Mucosa of descending colon (tissue), 3 donors: ENCODE data around the gene LTO1. TPM values are rescaled to one million over a fixed set of nuclear protein-coding genes. Genes with fewer than 3 reads are reported as not detected.

Experiments used
- ATAC-seq: fragments of 200-7000 bp; cut with Tn5 transposase; one replicate; pipeline ENCODE4 v1.9.1; 2020; ENCODE audit warnings: mild to moderate bottlenecking, moderate library complexity
- DNase-seq, 3 donors: peaks; one replicate each; pipeline ENCODE4 v3.0.0-alpha.2; 2020
- H3K36me3 ChIP-seq: fragments of 200-600 bp; one replicate; pipeline ENCODE4 v1.8.0; 2021; ENCODE audit warnings: low read depth, mild to moderate bottlenecking
- H3K4me1 ChIP-seq: fragments of 200-600 bp; one replicate; pipeline ENCODE4 v1.8.0; 2021; ENCODE audit warnings: low read depth, mild to moderate bottlenecking
- H3K4me3 ChIP-seq: fragments of 200-600 bp; one replicate; pipeline ENCODE4 v1.8.0; 2021; ENCODE audit warnings: mild to moderate bottlenecking
- H3K9me3 ChIP-seq: fragments of 200-600 bp; one replicate; pipeline ENCODE4 v1.8.0; 2021; ENCODE audit warnings: mild to moderate bottlenecking
- intact Hi-C, 2 donors: fragments of 100-400 bp; cut with DNase I in 1 of 2; cut with micrococcal nuclease in 1 of 2; formaldehyde crosslinking; loops; one replicate each; pipeline versions ENCODE4 v1.11.0 to v1.11.1; 2022; cut with DNase I, micrococcal nuclease
- long read RNA-seq, 2 donors: library from polyadenylated mRNA; unstranded; transcript quantifications; one replicate each; pipeline ENCODE4 v2.0.0, GENCODE V29; 2019 to 2021
- total RNA-seq, 3 donors: library from RNA; stranded (reverse); fragmentation: NEBNext Ultra II Directional in 2 of 3; extraction: Animal tissue kit (Norgen Biotek cat#: 25700) in 2 of 3; gene quantifications; one replicate each; pipeline versions ENCODE4 v1.2.1 to v1.2.4, GENCODE V29; 2021 to 2023
- TF ChIP-seq, protein P1 (sequence below): fragments of 200-600 bp; IDR thresholded peaks from one replicate; pipeline ENCODE4 v1.8.0; 2022; ENCODE audit warnings: antibody characterized with exemption, mild to moderate bottlenecking
- donor health status: DM: no; HTN: no; CAD: no; lungs with moderate emphysema.
- donor health status: DM: no; HTN: no; CAD: no.
- donor health status: DM: no; HTN: yes; CAD: no.

LTO1 gene, protein sequence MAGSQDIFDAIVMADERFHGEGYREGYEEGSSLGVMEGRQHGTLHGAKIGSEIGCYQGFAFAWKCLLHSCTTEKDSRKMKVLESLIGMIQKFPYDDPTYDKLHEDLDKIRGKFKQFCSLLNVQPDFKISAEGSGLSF
- total RNA-seq = 10 to 100 TPM; 21.8 to 30.5 (median 22.4) TPM
- long read RNA-seq, donor 1, partial matches to known transcripts = 1 of 16 reads
- long read RNA-seq, donor 1, other reads (novel, unspliced or antisense) = 8 of 16 reads
- long read RNA-seq, donor 2, partial matches to known transcripts = 0 of 18 reads
- long read RNA-seq, donor 2, other reads (novel, unspliced or antisense) = 13 of 18 reads

DNA sequence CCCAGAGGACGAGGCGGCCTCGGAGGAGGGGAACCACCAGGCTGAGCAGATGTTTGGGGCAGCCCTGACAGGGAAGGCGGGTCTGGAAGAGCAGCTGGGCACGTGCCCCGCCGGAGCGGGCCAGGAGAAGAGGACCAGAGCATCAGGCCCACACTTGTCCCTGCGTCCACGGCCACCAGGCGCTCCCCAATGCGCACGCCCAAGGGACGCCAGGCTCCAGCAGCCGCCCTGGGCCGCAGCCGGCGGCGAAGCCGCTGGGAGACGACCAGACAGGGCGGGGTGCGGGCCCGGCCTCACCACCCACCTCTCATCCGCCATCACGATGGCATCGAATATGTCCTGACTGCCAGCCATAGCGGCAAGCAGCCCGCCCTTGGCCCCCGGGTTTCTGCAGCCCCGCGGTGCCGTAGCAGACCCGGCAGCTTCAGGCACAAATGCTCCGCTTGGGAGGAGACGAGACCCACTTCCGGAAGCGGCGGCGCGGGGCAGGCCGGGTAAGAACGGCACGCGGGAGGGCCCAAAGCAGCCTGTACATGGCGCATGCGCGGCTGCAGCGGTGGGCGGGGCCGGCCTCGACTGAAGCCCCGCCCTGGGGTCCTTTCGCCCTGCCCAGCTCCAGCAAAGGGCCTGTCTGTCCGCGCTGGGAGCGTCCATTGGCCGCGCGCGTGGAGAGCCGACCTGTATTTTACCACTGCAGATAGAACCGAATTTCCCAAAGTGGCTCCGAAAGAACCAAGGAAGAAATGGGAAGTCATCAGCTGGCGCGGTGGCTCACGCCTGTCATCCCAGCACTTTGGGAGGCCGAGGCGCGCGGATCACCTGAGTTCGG, at the start of gene LTO1:
TSS of gene LTO1 (minus strand) at position 468 of the 829 bp plus-strand sequence. CDS start at position 354, 114 bp downstream.
- peak; percentile 97 to 99 (median 98) for DNase-seq
- peak within 1 kb of the TSS; percentile 89 for H3K4me3 ChIP-seq
- no peaks in the 10 kb centered on the region for H3K36me3 ChIP-seq
- ATAC-seq = peak; percentile 99
- H3K9me3 ChIP-seq = no peaks in the 10 kb centered on the region
- intact Hi-C loops = no loop called here
- TF ChIP-seq, protein P1, sequence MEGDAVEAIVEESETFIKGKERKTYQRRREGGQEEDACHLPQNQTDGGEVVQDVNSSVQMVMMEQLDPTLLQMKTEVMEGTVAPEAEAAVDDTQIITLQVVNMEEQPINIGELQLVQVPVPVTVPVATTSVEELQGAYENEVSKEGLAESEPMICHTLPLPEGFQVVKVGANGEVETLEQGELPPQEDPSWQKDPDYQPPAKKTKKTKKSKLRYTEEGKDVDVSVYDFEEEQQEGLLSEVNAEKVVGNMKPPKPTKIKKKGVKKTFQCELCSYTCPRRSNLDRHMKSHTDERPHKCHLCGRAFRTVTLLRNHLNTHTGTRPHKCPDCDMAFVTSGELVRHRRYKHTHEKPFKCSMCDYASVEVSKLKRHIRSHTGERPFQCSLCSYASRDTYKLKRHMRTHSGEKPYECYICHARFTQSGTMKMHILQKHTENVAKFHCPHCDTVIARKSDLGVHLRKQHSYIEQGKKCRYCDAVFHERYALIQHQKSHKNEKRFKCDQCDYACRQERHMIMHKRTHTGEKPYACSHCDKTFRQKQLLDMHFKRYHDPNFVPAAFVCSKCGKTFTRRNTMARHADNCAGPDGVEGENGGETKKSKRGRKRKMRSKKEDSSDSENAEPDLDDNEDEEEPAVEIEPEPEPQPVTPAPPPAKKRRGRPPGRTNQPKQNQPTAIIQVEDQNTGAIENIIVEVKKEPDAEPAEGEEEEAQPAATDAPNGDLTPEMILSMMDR = no peak
- H3K4me1 ChIP-seq = peaks cover 16% of the 10 kb centered on the region

DNA sequence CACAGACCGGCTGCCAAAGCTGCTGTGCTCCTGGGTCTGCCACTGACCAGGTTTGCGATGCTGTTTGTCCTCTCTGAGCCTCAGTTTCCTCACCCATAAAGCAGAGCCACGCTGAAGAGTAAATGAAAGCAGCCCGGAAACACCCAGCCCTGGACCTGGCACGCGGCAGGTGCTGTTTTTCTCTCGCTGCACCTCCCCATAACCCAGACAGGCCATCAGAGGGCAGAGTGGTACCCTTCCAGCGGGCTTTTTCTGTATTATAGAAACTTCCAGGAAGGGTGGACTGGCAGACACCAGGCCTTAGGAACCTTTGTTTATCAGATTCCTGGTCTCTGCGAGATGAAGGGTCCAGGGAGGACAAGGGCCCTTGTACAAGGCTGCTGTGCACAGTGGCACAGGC, 46.6 kb upstream of the LTO1 start:
- TF ChIP-seq, protein P1 = no peak
- ATAC-seq (peak; percentile 73), DNase-seq (peak in 1 of 3 donors; percentile 45)
- H3K36me3 ChIP-seq = no peaks in the 10 kb centered on the region
- intact Hi-C loops = no loop called here
- H3K9me3 ChIP-seq = no peaks in the 10 kb centered on the region
- H3K4me3 ChIP-seq = no peak overlapping the region
- H3K4me1 ChIP-seq = no peaks in the 10 kb centered on the region

DNA sequence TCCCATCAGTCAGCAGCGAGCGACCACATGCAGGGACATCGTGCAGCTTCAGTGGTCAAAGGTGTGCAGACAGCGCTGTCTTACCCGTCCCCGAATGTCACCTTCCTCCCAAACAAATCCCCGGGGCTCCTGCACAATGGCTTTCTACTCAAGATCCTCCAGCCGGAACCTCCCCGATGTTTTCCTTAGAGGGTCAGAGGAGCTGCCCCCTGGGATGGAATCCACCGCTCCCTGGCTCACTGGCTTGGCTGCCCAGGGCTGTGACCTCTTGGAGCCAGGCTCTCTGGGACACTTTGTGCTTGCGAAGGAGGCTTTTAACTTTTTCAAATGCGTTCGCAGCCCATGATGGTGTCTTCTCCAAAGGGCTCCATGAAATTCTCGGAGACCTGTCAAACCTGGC, 46.0 kb upstream of the LTO1 start:
- DNase-seq (no peak), ATAC-seq (no peak)
- no peaks in the 10 kb centered on the region for H3K4me1 ChIP-seq
- H3K4me3 ChIP-seq = no peak overlapping the region
- intact Hi-C loops = no loop called here
- no peaks in the 10 kb centered on the region for H3K36me3 ChIP-seq
- no peaks in the 10 kb centered on the region for H3K9me3 ChIP-seq
- TF ChIP-seq, protein P1 = no peak

DNA sequence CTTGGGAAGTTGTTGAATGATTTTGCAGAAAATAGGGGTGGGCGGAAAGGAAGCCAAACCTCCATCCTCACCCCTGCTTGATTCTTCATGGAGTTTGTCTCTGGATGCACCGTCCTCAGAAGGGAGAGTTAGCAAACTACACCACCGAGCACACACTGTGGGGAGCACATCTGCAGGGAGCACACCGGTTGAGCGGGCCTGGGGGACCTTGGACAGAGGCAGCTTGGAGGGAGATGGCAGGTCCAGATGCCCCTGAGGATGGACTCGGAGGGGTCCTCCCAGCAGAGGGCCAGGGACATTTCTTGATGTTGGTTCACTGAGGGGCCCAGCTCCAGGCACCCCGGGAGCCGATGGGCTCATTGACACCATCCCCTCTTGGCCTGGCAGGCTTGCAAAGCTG, 43.8 kb upstream of the LTO1 start:
- Histone ChIP-seq H3K4me1 (no peaks in the 10 kb centered on the region), H3K36me3 (no peaks in the 10 kb centered on the region), H3K4me3 (no peak overlapping the region), H3K9me3 (no peaks in the 10 kb centered on the region)
- intact Hi-C loops = no loop called here
- TF ChIP-seq, protein P1 = no peak
- ATAC-seq (no peak), DNase-seq (no peak)

DNA sequence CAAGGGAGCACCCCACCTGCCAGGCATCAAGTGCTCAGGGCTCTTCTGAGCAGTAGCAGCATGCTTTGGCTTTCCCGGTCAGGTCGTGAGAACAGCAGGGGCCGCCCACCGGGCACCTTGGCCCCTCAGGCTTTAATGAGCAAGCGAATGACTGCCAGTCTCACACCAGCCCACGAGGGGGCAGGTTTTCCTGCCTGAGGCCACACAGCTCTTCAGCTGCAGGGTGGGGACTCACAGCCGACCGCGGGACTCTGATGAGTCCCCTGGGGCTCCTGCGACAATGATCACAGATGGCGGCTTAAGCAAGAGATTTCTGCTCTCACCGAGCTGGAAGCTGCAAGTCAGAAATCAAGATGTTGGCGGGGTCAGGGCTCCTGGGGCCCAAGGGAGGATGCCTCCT, 43.0 kb upstream of the LTO1 start:
- no peaks in the 10 kb centered on the region for H3K36me3 ChIP-seq
- no peak overlapping the region for H3K4me3 ChIP-seq
- no peaks in the 10 kb centered on the region for H3K4me1 ChIP-seq
- TF ChIP-seq, protein P1 = no peak
- peak; percentile 26 for ATAC-seq
- intact Hi-C loops = no loop called here
- no peaks in the 10 kb centered on the region for H3K9me3 ChIP-seq
- DNase-seq = peak in 1 of 3 donors; percentile 29
